SK-N-SH treated with all-trans-retinoic acid at 6 μM for 48 hours (cell line): ENCODE results near the gene LRRFIP1.

Source experiments
- ATAC-seq: fragments of 200-7000 bp; cut with Tn5 transposase; 3 replicates; pipeline ENCODE4 v1.9.1; 2020; ENCODE audit warnings: mild to moderate bottlenecking, moderate library complexity
- ARNTL ChIP-seq: fragments of 450-650 bp; formaldehyde crosslinking; IDR thresholded peaks from 2 replicates; pipeline ENCODE4 v1.5.0; 2020; ENCODE audit warnings: low read depth, mild to moderate bottlenecking, moderate library complexity, borderline replicate concordance
- BACH2 ChIP-seq: fragments of 250-450 bp; sonication (Bioruptor Pico); IDR thresholded peaks from 2 replicates; pipeline ENCODE4 v1.9.0; 2021; ENCODE audit warnings: mild to moderate bottlenecking, borderline replicate concordance
- CSDC2 ChIP-seq: fragments of 250-450 bp; sonication (Bioruptor Pico); IDR thresholded peaks from 2 replicates; pipeline ENCODE4 v1.5.0; 2020; ENCODE audit warnings: mild to moderate bottlenecking, moderate library complexity
- ESRRG ChIP-seq: fragments of 250-450 bp; sonication (Bioruptor Pico); IDR thresholded peaks from 2 replicates; pipeline ENCODE4 v1.6.1; 2021; ENCODE audit warnings: mild to moderate bottlenecking
- GLIS3 ChIP-seq: fragments of 250-450 bp; sonication (Bioruptor Pico); IDR thresholded peaks from 2 replicates; pipeline ENCODE4 v1.5.0; 2020; ENCODE audit warnings: mild to moderate bottlenecking, moderate library complexity
- ISL1 ChIP-seq: fragments of 250-450 bp; sonication (Bioruptor Pico); IDR thresholded peaks from 2 replicates; pipeline ENCODE4 v2.1.2; 2022; ENCODE audit warnings: mild to moderate bottlenecking, moderate library complexity
- OSR1 ChIP-seq: fragments of 250-450 bp; sonication (Bioruptor Pico); IDR thresholded peaks from 2 replicates; pipeline ENCODE4 v1.8.0; 2022; ENCODE audit warnings: moderate library complexity, mild to moderate bottlenecking, inconsistent platforms
- RARB ChIP-seq: fragments of 250-450 bp; sonication (Bioruptor Pico); IDR thresholded peaks from 2 replicates; pipeline ENCODE4 v1.8.0; 2021; ENCODE audit warnings: mild to moderate bottlenecking, moderate library complexity
- TOX ChIP-seq: fragments of 250-450 bp; sonication (Bioruptor Pico); IDR thresholded peaks from 2 replicates; pipeline ENCODE4 v1.8.0; 2021; ENCODE audit warnings: mild to moderate bottlenecking, moderate library complexity, borderline replicate concordance
- ZC3H10 ChIP-seq: fragments of 250-450 bp; sonication (Bioruptor Pico); IDR thresholded peaks from 2 replicates; pipeline ENCODE4 v1.5.1; 2021; ENCODE audit warnings: mild to moderate bottlenecking, moderate library complexity
- ZFP3 ChIP-seq: fragments of 250-450 bp; sonication (Bioruptor Pico); IDR thresholded peaks from 2 replicates; pipeline ENCODE4 v1.5.0; 2020; ENCODE audit warnings: mild to moderate bottlenecking, moderate library complexity
- ZFP30 ChIP-seq: fragments of 450-650 bp; formaldehyde crosslinking; IDR thresholded peaks from 2 replicates; pipeline ENCODE4 v1.5.0; 2022; ENCODE audit warnings: mild to moderate bottlenecking, moderate library complexity
- ZNF565 ChIP-seq: fragments of 450-650 bp; formaldehyde crosslinking; conservative IDR thresholded peaks from 2 replicates; pipeline ENCODE4 v1.5.0; 2020; ENCODE audit warnings: low read depth, mild to moderate bottlenecking, moderate library complexity
- ZNF70 ChIP-seq: fragments of 450-650 bp; formaldehyde crosslinking; IDR thresholded peaks from 2 replicates; pipeline ENCODE4 v1.5.0; 2020; ENCODE audit warnings: mild to moderate bottlenecking, moderate library complexity
- ZNF8 ChIP-seq: fragments of 450-650 bp; formaldehyde crosslinking; IDR thresholded peaks from 2 replicates; pipeline ENCODE4 v1.5.0; 2020; ENCODE audit warnings: mild to moderate bottlenecking, moderate library complexity
- TF ChIP-seq, protein P1 (sequence below): fragments of 250-450 bp; sonication (Bioruptor Pico); IDR thresholded peaks from 2 replicates; pipeline ENCODE4 v1.5.0; 2020; ENCODE audit warnings: mild to moderate bottlenecking, moderate library complexity
- TF ChIP-seq, protein P2 (sequence below): fragments of 250-450 bp; sonication (Bioruptor Pico); IDR thresholded peaks from 2 replicates; pipeline ENCODE4 v1.8.0; 2021; ENCODE audit warnings: low read depth, mild to moderate bottlenecking, moderate library complexity, borderline replicate concordance
- TF ChIP-seq, protein P3 (sequence below): fragments of 250-450 bp; sonication (Bioruptor Pico); IDR thresholded peaks from 2 replicates; pipeline ENCODE4 v1.5.1; 2020; ENCODE audit warnings: low read depth, mild to moderate bottlenecking, moderate library complexity
- TF ChIP-seq, protein P4 (sequence below): fragments of 250-450 bp; sonication (Bioruptor Pico); IDR thresholded peaks from 2 replicates; pipeline ENCODE4 v1.8.0; 2020; ENCODE audit warnings: mild to moderate bottlenecking, moderate library complexity, borderline replicate concordance
- TF ChIP-seq, protein P5 (sequence below): fragments of 250-450 bp; sonication (Bioruptor Pico); IDR thresholded peaks from 2 replicates; pipeline ENCODE4 v1.5.1; 2021; ENCODE audit warnings: mild to moderate bottlenecking, moderate library complexity

LRRFIP1 gene

DNA sequence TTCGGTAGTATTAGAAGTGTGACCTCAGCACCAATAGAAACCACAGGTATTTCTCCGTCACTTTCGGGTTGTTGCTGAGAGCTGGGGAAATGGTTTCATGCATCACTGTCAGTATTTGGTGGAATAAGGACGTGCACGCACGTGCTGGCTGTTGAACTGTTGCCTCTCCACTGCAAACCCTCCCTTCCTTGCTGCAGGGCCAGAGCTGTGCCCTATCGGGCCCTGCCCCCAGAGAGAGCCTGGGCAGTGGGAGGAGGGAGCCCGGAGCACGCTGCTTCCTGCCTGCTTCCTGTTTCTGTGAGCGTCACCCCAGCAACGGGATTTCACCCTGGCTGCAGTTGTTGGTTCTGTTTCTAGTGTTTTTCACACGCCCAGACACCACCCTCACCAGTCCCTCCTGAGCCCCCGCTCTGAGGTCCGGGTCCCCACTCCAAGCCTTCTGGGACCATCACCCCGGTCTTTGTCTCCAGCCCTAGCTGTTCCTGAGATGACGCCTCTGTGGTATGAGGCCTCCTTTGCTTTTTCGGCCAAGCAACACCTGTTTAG, 47.4 kb downstream of the LRRFIP1 start (continued):
- TF ChIP-seq, protein P1, sequence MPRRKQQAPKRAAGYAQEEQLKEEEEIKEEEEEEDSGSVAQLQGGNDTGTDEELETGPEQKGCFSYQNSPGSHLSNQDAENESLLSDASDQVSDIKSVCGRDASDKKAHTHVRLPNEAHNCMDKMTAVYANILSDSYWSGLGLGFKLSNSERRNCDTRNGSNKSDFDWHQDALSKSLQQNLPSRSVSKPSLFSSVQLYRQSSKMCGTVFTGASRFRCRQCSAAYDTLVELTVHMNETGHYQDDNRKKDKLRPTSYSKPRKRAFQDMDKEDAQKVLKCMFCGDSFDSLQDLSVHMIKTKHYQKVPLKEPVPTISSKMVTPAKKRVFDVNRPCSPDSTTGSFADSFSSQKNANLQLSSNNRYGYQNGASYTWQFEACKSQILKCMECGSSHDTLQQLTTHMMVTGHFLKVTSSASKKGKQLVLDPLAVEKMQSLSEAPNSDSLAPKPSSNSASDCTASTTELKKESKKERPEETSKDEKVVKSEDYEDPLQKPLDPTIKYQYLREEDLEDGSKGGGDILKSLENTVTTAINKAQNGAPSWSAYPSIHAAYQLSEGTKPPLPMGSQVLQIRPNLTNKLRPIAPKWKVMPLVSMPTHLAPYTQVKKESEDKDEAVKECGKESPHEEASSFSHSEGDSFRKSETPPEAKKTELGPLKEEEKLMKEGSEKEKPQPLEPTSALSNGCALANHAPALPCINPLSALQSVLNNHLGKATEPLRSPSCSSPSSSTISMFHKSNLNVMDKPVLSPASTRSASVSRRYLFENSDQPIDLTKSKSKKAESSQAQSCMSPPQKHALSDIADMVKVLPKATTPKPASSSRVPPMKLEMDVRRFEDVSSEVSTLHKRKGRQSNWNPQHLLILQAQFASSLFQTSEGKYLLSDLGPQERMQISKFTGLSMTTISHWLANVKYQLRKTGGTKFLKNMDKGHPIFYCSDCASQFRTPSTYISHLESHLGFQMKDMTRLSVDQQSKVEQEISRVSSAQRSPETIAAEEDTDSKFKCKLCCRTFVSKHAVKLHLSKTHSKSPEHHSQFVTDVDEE: no peak
- TF ChIP-seq, protein P2, sequence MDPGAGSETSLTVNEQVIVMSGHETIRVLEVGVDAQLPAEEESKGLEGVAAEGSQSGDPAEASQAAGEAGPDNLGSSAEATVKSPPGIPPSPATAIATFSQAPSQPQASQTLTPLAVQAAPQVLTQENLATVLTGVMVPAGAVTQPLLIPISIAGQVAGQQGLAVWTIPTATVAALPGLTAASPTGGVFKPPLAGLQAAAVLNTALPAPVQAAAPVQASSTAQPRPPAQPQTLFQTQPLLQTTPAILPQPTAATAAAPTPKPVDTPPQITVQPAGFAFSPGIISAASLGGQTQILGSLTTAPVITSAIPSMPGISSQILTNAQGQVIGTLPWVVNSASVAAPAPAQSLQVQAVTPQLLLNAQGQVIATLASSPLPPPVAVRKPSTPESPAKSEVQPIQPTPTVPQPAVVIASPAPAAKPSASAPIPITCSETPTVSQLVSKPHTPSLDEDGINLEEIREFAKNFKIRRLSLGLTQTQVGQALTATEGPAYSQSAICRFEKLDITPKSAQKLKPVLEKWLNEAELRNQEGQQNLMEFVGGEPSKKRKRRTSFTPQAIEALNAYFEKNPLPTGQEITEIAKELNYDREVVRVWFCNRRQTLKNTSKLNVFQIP (CRISPR knock-in tag): no peak
- no peak for TF ChIP-seq CSDC2 (CRISPR knock-in tag)
- TF ChIP-seq, all 23 proteins: peak for 0

DNA sequence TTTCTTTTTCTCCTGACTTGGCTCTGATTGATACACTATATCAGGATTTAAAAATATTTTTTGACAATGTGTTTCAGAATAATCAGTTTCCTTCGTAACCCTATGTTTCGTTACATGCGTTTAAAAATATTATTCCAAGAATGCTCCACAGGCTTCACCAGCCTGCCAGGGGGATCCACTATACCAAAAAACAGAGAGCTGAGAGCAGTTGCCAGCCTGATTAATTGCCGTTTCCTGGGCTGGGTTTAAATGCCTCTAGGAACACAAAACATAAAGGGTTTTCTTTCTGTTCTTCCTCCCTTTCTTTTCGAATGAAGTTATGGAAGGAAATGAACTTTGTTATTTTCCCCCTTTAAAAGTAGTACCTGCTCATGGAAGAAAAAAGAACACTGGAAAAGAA, 47.9 kb downstream of the LRRFIP1 start:
- ATAC-seq: no peak
- no peak for TF ChIP-seq RARB (CRISPR knock-in tag)
- no peak for TF ChIP-seq TOX
- TF ChIP-seq, protein P2 (CRISPR knock-in tag): no peak
- TF ChIP-seq, protein P3, sequence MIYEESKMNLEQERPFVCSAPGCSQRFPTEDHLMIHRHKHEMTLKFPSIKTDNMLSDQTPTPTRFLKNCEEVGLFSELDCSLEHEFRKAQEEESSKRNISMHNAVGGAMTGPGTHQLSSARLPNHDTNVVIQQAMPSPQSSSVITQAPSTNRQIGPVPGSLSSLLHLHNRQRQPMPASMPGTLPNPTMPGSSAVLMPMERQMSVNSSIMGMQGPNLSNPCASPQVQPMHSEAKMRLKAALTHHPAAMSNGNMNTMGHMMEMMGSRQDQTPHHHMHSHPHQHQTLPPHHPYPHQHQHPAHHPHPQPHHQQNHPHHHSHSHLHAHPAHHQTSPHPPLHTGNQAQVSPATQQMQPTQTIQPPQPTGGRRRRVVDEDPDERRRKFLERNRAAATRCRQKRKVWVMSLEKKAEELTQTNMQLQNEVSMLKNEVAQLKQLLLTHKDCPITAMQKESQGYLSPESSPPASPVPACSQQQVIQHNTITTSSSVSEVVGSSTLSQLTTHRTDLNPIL: no peak
- TF ChIP-seq ZFP30 (CRISPR knock-in tag): no peak
- TF ChIP-seq ZNF8 (CRISPR knock-in tag): no peak
- TF ChIP-seq CSDC2 (CRISPR knock-in tag): no peak
- no peak for TF ChIP-seq OSR1 (CRISPR knock-in tag)
- TF ChIP-seq ZFP3 (CRISPR knock-in tag): no peak
- no peak for TF ChIP-seq GLIS3
- TF ChIP-seq ARNTL (CRISPR knock-in tag): no peak
- no peak for TF ChIP-seq ZNF70 (CRISPR knock-in tag)
- no peak for TF ChIP-seq ESRRG (CRISPR knock-in tag)
- TF ChIP-seq, protein P4, sequence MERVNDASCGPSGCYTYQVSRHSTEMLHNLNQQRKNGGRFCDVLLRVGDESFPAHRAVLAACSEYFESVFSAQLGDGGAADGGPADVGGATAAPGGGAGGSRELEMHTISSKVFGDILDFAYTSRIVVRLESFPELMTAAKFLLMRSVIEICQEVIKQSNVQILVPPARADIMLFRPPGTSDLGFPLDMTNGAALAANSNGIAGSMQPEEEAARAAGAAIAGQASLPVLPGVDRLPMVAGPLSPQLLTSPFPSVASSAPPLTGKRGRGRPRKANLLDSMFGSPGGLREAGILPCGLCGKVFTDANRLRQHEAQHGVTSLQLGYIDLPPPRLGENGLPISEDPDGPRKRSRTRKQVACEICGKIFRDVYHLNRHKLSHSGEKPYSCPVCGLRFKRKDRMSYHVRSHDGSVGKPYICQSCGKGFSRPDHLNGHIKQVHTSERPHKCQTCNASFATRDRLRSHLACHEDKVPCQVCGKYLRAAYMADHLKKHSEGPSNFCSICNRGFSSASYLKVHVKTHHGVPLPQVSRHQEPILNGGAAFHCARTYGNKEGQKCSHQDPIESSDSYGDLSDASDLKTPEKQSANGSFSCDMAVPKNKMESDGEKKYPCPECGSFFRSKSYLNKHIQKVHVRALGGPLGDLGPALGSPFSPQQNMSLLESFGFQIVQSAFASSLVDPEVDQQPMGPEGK (CRISPR knock-in tag): no peak
- no peak for TF ChIP-seq ZNF565 (CRISPR knock-in tag)
- no peak for TF ChIP-seq BACH2 (CRISPR knock-in tag)
- TF ChIP-seq ZC3H10: no peak
- TF ChIP-seq ISL1 (CRISPR knock-in tag): no peak
- TF ChIP-seq, protein P5, sequence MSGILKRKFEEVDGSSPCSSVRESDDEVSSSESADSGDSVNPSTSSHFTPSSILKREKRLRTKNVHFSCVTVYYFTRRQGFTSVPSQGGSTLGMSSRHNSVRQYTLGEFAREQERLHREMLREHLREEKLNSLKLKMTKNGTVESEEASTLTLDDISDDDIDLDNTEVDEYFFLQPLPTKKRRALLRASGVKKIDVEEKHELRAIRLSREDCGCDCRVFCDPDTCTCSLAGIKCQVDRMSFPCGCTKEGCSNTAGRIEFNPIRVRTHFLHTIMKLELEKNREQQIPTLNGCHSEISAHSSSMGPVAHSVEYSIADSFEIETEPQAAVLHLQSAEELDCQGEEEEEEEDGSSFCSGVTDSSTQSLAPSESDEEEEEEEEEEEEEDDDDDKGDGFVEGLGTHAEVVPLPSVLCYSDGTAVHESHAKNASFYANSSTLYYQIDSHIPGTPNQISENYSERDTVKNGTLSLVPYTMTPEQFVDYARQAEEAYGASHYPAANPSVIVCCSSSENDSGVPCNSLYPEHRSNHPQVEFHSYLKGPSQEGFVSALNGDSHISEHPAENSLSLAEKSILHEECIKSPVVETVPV (CRISPR knock-in tag): no peak
